Panc1 (cell line): Measurements from ENCODE around the gene TLK1. TPM values are rescaled to one million over a fixed set of nuclear protein-coding genes. Genes with fewer than 3 reads are reported as not detected.

ENCODE experiments used
- ATAC-seq: fragments of 200-7000 bp; cut with Tn5 transposase; 2 replicates; pipeline ENCODE4 v1.9.1; 2020; ENCODE audit warnings: mild to moderate bottlenecking, moderate library complexity
- BruUV-seq: library from RNA; stranded (reverse); fragments of 400-500 nt; replicated peaks from 2 replicates; lab custom pipeline; 2021; lab: Mats Ljungman, UMichigan
- CTCF ChIA-PET: fragments of 300-600 bp; sonication (Branson Sonifier 250); formaldehyde crosslinking; loops from one replicate; lab custom pipeline; 2022; ENCODE audit warnings: antibody characterized with exemption; lab: Charles Lee
- POLR2A ChIA-PET: fragments of 300-600 bp; sonication (Branson Sonifier 250); formaldehyde crosslinking; loops from one replicate; lab custom pipeline; 2022; ENCODE audit warnings: antibody characterized with exemption; lab: Charles Lee
- DNase-seq: peaks from one replicate; pipeline ENCODE4 v3.0.0-alpha.2; 2010; ENCODE audit warnings: low read depth, low spot score
- H3K27ac ChIP-seq: 2 replicates; pipeline ENCODE4 v1.5.1; 2011; ENCODE audit warnings: mild to moderate bottlenecking, low read length, inconsistent platforms
- H3K27me3 ChIP-seq: fragments of 200-500 bp; sonication (Bioruptor generic); 2 replicates; pipeline ENCODE4 v1.6.0; 2014; ENCODE audit warnings: low read length, inconsistent platforms; ENCODE audit not compliant: control insufficient read depth, insufficient read depth
- H3K36me3 ChIP-seq: fragments of 200-500 bp; sonication (Bioruptor generic); 2 replicates; pipeline ENCODE4 v1.5.1; 2014; ENCODE audit warnings: inconsistent platforms, mild to moderate bottlenecking, low read length, moderate library complexity; ENCODE audit not compliant: control insufficient read depth, insufficient read depth
- H3K4me1 ChIP-seq: 2 replicates; pipeline ENCODE4 v1.5.1; 2011; ENCODE audit warnings: inconsistent platforms, mild to moderate bottlenecking, low read length, moderate library complexity; ENCODE audit not compliant: control insufficient read depth, insufficient read depth
- H3K4me3 ChIP-seq, 2 experiments: 2 replicates each; pipeline ENCODE4 v1.5.1; 2011 to 2012; ENCODE audit warnings: low read depth in 2 of 2, low read length in 2 of 2, mild to moderate bottlenecking in 2 of 2, inconsistent platforms in 1 of 2, moderate library complexity in 1 of 2
- H3K9me3 ChIP-seq: fragments of 200-500 bp; sonication (Bioruptor generic); 2 replicates; pipeline ENCODE4 v1.5.1; 2014; ENCODE audit warnings: low read depth, mild to moderate bottlenecking, inconsistent platforms, low read length, moderate library complexity; ENCODE audit not compliant: control insufficient read depth, insufficient read depth
- CTCF ChIP-seq: fragments of 450-650 bp; IDR thresholded peaks from 2 replicates; pipeline ENCODE4 v1.5.1; 2017; ENCODE audit warnings: mild to moderate bottlenecking
- POLR2AphosphoS5 ChIP-seq: IDR thresholded peaks from 2 replicates; pipeline ENCODE4 v1.6.1; 2012; ENCODE audit warnings: mild to moderate bottlenecking, low read depth, low read length, moderate library complexity
- REST ChIP-seq, 2 experiments: IDR thresholded peaks; 2 replicates each; pipeline ENCODE4 v1.6.1; 2011 to 2012; ENCODE audit warnings: low read depth in 2 of 2, control low read depth in 1 of 2, low read length in 1 of 2, mild to moderate bottlenecking in 1 of 2, moderate library complexity in 1 of 2; ENCODE audit not compliant: insufficient read depth in 1 of 2
- SIN3A ChIP-seq: IDR thresholded peaks from 2 replicates; pipeline ENCODE4 v1.6.1; 2012; ENCODE audit warnings: low read depth, mild to moderate bottlenecking, low read length, moderate library complexity, borderline replicate concordance; ENCODE audit not compliant: insufficient read depth
- TCF7L2 ChIP-seq: IDR thresholded peaks from 2 replicates; pipeline ENCODE4 v1.6.1; 2011; ENCODE audit warnings: mild to moderate bottlenecking, low read depth, low read length, inconsistent platforms
- in situ Hi-C: cut with HindIII; loops from 2 replicates; pipeline ENCODE4 v1.10.0; 2016; ENCODE audit warnings: low sequenced_read_pairs, low pct_unique_long_range_greater_than_20kb
- intact Hi-C: fragments of 100-400 bp; cut with micrococcal nuclease; formaldehyde crosslinking; loops from one replicate; pipeline ENCODE4 v1.10.0; 2022; ENCODE audit not compliant: unreplicated experiment
- total RNA-seq: library from RNA; stranded (reverse); gene quantifications from one replicate; pipeline ENCODE4 v1.2.1, GENCODE V29; 2021; ENCODE audit not compliant: unreplicated experiment

TLK1 gene
- total RNA-seq, 1 experiment from 2014 or later = 92.9 TPM

DNA sequence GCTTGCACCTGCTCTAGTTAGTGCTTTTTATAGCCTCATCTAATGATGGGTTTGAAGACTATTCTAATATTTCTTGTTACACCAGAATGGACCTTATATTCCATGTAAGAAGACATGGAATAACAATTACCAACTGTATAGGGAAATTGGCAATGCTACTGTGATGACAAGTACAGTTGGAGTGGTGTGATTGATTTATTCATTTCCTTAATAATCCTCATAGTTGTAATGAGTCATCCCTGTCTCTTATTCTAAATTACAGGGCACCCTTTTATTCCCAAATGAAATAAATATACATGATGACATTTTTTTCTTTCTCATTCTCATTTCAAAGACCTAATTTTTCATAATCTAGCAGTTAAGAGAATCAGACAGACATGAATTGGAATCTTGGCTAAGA, 18.3 kb upstream of the TLK1 start:
- Histone ChIP-seq H3K9me3 (no peaks in the 10 kb centered on the region), H3K27ac (no peak overlapping the region), H3K4me3 (no peak overlapping the region), H3K27me3 (no peaks in the 10 kb centered on the region), H3K36me3 (no peaks in the 10 kb centered on the region), H3K4me1 (no peaks in the 10 kb centered on the region)
- POLR2A ChIA-PET = no interaction called here
- BruUV-seq = no TSS peak
- TF ChIP-seq CTCF (no peak), TCF7L2 (no peak), SIN3A (no peak), REST (IDR thresholded peaks at IDR 0.05; ENCODE audit: insufficient read depth in 1 of 2, low read depth in 2 of 2, low read length in 1 of 2) (no peak), POLR2AphosphoS5 (no peak)
- in situ Hi-C loops (no loop called here), intact Hi-C loops (no loop called here)
- DNase-seq = no peak
- CTCF ChIA-PET = interaction anchor here (0.6 kb wide), 1 partner anchor 235 kb away, joined by 5 read pairs; no protein-coding TSS in a partner anchor
- ATAC-seq = no peak

DNA sequence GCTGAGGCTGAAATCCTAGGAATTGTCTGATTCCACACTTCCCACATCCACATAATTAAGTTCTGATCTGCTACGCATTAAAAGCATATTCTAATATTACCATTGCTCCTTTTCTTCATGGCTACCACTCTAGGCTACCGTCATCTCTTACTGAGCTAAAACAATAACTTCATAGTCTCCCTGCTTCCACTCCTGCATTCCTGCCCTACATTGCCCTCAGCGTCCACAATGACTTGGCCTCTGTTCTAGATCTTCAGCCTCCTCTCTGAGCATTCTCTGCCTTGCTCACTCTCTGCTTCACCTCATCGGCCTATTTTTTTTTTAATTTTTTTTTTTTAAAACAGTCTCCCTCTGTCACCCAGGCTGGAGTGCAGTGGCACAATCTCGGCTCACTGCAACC, 15.8 kb upstream of the TLK1 start:
- Histone ChIP-seq H3K27ac (no peak overlapping the region), H3K36me3 (no peaks in the 10 kb centered on the region), H3K9me3 (no peaks in the 10 kb centered on the region), H3K4me1 (no peaks in the 10 kb centered on the region), H3K27me3 (no peaks in the 10 kb centered on the region), H3K4me3 (no peak overlapping the region)
- no peak for ATAC-seq
- TF ChIP-seq SIN3A (no peak), REST (IDR thresholded peaks at IDR 0.05; ENCODE audit: insufficient read depth in 1 of 2, low read depth in 2 of 2, low read length in 1 of 2) (no peak)
- BruUV-seq = no TSS peak
- in situ Hi-C loops = no loop called here
- DNase-seq = no peak
- ChIA-PET POLR2A (no interaction called here), CTCF (no interaction called here)
- intact Hi-C loops = no loop called here
